ENCODE data around the gene KANSL1L. TPM values are rescaled to one million over a fixed set of nuclear protein-coding genes. Genes with fewer than 3 reads are reported as not detected.

Gene KANSL1L
- total RNA-seq, 2 experiments from 2014 or later, result 2.6 to 4.8 TPM

DNA sequence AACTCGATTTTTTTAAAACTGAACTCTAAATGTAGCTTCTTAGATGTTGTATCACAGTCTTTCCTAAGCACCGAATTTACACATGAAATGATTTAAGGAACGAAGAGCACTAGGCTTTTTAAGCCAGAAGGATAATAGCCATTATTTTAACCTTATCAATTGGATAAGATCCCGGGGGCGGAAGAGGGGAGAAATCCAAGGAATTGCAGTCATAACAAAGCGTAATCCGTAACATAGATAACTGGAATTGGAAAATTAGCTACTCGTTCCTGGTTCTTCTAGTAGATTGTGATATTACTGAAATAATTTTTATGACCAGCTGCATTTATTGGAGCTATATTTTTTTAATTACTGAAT lies 988 bp upstream of the KANSL1L start:
- Mint-ChIP-seq H3K27me3 (ENCODE audit: low read depth) (peaks cover 20% of the 10 kb centered on the region), H3K4me3 (peak overlapping the region; percentile 82), H3K36me3 (ENCODE audit: low read depth) (no peaks in the 10 kb centered on the region), H3K4me1 (ENCODE audit: low read depth) (peaks cover 26% of the 10 kb centered on the region), H3K9me3 (ENCODE audit: insufficient read depth) (no peaks in the 10 kb centered on the region), H3K27ac (no peak overlapping the region)
- ChIA-PET POLR2A (no interaction called here), CTCF (interaction anchor here (1.7 kb wide), 1 partner anchor 9 kb away, joined by 8 read pairs; no protein-coding TSS in a partner anchor)
- ATAC-seq, result no peak
- DNase-seq, result no peak

DNA sequence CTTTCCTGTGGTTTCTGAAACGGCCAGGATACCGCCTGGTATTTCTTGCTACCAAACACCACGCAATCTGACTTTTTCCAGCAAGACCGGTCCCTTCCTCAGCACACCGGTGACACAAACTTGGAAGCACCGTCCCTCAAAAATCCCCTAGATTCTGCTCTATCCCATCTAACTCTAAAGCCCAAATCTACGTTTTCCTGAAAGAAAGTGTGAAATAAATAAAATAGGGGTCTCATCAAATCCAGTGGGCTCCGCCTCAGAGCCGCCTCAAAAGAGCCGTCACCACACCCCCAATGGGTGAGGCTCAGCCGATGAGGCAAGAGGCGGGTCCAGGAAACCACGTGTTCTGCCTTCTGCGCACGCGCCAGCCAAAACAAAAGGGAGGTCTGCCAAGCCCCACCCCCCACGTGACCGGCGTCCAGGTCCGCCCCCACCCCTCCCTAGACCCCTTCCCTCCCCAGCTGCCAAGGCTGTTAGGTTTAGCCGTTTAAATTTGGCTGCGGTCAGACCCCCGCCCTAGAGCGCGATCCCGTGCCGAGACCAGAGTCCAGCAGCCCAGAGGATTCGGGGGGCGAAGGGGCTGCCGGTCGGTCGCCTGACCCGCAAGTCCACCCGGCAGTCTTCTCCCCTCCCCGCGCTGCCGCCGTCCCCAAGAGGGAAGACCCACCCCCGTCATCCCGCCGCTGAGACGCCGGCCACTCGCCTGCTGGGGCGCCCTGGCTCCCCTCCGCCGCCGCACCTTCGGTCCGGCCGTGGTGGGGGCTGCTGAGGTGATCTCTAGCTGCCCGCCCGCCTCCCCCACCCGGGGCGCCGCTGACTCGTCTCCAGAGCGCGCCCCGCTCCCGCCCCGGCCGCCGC lies 534 bp downstream of the KANSL1L start:
- ATAC-seq (peak; percentile 82), DNase-seq (peak; percentile 98)
- POLR2A ChIA-PET, result interaction anchor here (0.6 to 1.0 kb wide), 4 partner anchors 8 to 1904 kb away, joined by 3 to 4 read pairs (median 4); no protein-coding TSS in a partner anchor
- Mint-ChIP-seq H3K27me3 (ENCODE audit: low read depth) (peaks cover 14% of the 10 kb centered on the region), H3K4me1 (ENCODE audit: low read depth) (peaks cover 26% of the 10 kb centered on the region), H3K27ac (peak overlapping the region; percentile 98), H3K36me3 (ENCODE audit: low read depth) (no peaks in the 10 kb centered on the region), H3K4me3 (peak overlapping the region; percentile 99), H3K9me3 (ENCODE audit: insufficient read depth) (no peaks in the 10 kb centered on the region)
- CTCF ChIA-PET, result no interaction called here

DNA sequence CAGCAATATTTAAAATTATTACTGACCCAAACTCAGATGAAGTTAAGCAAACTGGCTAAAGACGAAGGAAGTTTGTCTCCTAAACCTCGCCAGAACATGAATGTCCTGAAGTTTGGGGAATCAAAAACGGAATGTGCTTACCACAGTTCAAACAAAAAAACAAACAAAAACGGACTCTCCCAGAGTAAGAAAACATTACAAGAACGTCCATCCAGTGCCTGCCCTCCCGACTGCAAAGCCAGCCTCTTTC lies 1.1 kb downstream of the KANSL1L start:
- DNase-seq, result no peak
- no peaks in the 10 kb centered on the region for H3K9me3 Mint-ChIP-seq (ENCODE audit: insufficient read depth)
- H3K4me1 Mint-ChIP-seq (ENCODE audit: low read depth), result peaks cover 26% of the 10 kb centered on the region
- POLR2A ChIA-PET, result interaction anchor here (1.0 kb wide), 1 partner anchor 8 kb away, joined by 4 read pairs; no protein-coding TSS in a partner anchor
- peak overlapping the region; percentile 98 for H3K27ac Mint-ChIP-seq
- no peak for ATAC-seq
- H3K36me3 Mint-ChIP-seq (ENCODE audit: low read depth), result no peaks in the 10 kb centered on the region
- peak overlapping the region; percentile 99 for H3K4me3 Mint-ChIP-seq
- H3K27me3 Mint-ChIP-seq (ENCODE audit: low read depth), result peaks cover 13% of the 10 kb centered on the region
- CTCF ChIA-PET, result no interaction called here

DNA sequence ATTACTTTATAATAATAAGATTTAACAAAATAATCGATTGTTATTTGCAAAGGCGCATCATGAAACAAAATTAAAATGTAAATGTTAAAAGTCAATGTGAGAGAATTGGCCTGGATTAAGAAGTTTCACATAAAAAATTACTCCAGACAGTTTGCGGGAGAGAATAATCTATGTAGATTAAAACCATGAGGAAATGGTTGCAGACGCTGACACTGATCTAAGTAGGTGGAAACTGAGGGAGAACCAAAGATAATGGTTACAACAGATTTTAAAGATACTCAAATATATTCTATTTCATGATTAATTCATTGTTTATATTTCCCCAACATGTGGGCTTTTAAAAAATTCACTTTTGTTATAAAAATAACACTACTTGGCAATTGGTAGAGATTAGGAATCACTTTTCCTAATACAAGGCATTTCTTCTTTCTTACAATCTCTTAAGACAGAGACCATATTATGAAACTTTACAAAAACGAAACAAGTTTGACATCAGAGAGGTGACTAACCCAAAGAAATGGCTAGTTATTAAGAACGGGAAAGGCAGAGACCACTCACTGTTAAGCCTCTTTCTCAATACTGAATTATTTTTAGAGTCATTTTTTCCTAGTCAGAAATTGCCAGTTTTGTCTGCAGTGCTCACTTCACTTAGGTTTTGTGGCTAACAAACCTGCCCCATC lies 1.6 kb downstream of the KANSL1L start:
- DNase-seq (no peak), ATAC-seq (no peak)
- ChIA-PET CTCF (no interaction called here), POLR2A (no interaction called here)
- peak overlapping the region; percentile 99 for H3K4me3 Mint-ChIP-seq
- no peaks in the 10 kb centered on the region for H3K36me3 Mint-ChIP-seq (ENCODE audit: low read depth)
- H3K9me3 Mint-ChIP-seq (ENCODE audit: insufficient read depth), result no peaks in the 10 kb centered on the region
- peaks cover 11% of the 10 kb centered on the region for H3K27me3 Mint-ChIP-seq (ENCODE audit: low read depth)
- peaks cover 26% of the 10 kb centered on the region for H3K4me1 Mint-ChIP-seq (ENCODE audit: low read depth)
- peak overlapping the region; percentile 98 for H3K27ac Mint-ChIP-seq

DNA sequence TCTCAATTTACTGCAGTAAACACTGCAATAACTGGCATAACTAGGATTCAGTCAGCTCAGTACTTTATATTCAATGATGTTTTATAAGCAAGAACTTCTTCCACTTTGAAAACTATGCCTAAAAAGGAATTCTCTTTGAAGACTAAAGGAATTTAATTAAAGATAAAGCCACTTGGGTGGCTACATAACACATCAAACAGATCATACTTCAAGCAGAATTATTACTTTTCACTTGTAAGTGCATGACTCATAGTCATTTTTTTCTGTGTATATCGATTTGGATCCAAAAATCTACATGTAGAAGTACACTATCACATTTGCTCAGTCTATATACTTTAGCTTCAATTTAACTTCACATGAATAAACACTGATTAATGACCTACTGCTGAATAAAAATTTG lies 4.0 kb downstream of the KANSL1L start:
- Mint-ChIP-seq H3K4me1 (ENCODE audit: low read depth) (peaks cover 35% of the 10 kb centered on the region), H3K36me3 (ENCODE audit: low read depth) (no peaks in the 10 kb centered on the region), H3K9me3 (ENCODE audit: insufficient read depth) (no peaks in the 10 kb centered on the region), H3K27me3 (ENCODE audit: low read depth) (peaks cover 4% of the 10 kb centered on the region), H3K4me3 (no peak overlapping the region), H3K27ac (no peak overlapping the region)
- ATAC-seq, result no peak
- CTCF ChIA-PET, result no interaction called here
- DNase-seq, result no peak
- POLR2A ChIA-PET, result no interaction called here

DNA sequence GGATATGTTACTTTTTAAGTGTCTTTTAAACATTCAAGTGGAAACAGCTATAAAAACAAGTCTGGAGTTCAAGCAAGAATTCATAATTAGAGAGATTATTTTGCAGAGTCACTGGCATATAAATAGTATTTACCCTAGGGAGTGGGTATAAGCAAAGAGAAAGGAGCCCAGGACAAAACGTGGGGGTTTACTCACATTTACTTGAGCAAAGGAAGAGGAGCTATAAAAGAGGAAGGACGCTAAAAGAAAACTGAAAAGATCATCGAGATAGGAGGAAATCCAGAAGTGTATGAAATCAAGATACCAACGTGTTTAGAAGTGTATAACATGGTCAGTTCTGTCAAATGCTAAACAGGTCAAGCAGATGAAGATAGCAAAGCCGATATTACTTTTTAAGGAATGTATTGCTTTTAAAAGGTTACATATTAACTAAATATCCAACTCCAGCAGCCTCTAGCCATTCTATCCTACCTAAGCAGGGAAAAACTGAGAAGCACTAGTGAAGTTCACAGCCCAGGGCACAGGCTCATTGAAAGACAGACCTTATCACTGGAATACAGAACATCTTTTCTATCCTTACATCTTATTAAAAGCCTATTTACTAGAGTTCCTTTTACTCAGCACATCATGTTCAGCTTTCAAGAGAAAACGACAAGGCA lies 8.6 kb downstream of the KANSL1L start:
- POLR2A ChIA-PET, result interaction anchor here (1.5 kb wide), 1 partner anchor 8 kb away, joined by 4 read pairs; the partner anchor contains the start of gene KANSL1L
- CTCF ChIA-PET, result interaction anchor here (1.0 to 1.1 kb wide), 2 partner anchors 9 to 47 kb away, joined by 3 read pairs; no protein-coding TSS in a partner anchor
- H3K27me3 Mint-ChIP-seq (ENCODE audit: low read depth), result no peaks in the 10 kb centered on the region
- H3K4me3 Mint-ChIP-seq, result no peak overlapping the region
- no peaks in the 10 kb centered on the region for H3K9me3 Mint-ChIP-seq (ENCODE audit: insufficient read depth)
- H3K36me3 Mint-ChIP-seq (ENCODE audit: low read depth), result no peaks in the 10 kb centered on the region
- no peak for ATAC-seq
- peaks cover 9% of the 10 kb centered on the region for H3K4me1 Mint-ChIP-seq (ENCODE audit: low read depth)
- H3K27ac Mint-ChIP-seq, result no peak overlapping the region
- DNase-seq, result no peak

DNA sequence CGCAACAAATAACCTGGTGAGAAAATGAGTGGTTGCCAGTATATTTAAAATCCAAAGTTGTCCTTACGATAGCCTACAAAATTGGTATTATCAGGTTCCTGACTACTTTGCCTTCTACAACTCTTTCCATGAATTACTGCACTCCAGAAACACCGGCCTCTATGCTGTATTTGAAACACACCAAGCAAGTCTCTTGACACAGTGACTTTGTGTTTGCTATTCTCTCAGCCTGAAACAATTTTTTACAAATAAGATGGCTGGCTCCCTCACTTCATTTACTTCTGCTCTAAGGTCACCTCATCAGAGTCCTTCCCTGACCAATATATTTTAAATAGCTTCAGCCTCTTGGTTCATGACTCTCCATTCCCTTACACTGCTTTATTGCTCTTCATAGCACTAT lies 12.2 kb downstream of the KANSL1L start:
- H3K4me1 Mint-ChIP-seq (ENCODE audit: low read depth), result peaks cover 9% of the 10 kb centered on the region
- H3K4me3 Mint-ChIP-seq, result no peak overlapping the region
- H3K9me3 Mint-ChIP-seq (ENCODE audit: insufficient read depth), result no peaks in the 10 kb centered on the region
- no peak overlapping the region for H3K27ac Mint-ChIP-seq
- H3K27me3 Mint-ChIP-seq (ENCODE audit: low read depth), result no peaks in the 10 kb centered on the region
- no peak for ATAC-seq
- ChIA-PET POLR2A (no interaction called here), CTCF (interaction anchor here (1.2 kb wide), 1 partner anchor 9 kb away, joined by 3 read pairs; no protein-coding TSS in a partner anchor)
- no peaks in the 10 kb centered on the region for H3K36me3 Mint-ChIP-seq (ENCODE audit: low read depth)
- no peak for DNase-seq

DNA sequence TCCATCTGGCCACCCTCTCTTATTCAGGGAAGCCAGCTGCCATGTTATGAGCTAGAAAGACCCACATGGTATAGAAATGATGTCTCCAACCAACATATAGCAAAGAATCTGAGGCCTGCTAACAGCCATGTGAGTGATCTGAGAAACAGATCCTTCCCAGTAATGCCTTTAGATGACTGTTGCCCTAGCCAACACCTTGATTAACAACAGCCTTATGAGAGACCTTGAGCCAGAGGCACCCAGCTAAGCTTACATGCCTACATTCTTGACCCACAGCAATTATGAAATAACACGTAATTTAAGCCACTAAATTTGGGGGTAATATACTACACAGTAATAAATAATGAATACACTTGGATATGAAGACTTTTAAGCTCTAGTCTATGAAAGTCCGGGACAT lies 13.0 kb downstream of the KANSL1L start:
- DNase-seq (no peak), ATAC-seq (no peak)
- ChIA-PET POLR2A (no interaction called here), CTCF (no interaction called here)
- peaks cover 7% of the 10 kb centered on the region for H3K4me1 Mint-ChIP-seq (ENCODE audit: low read depth)
- H3K27ac Mint-ChIP-seq, result no peak overlapping the region
- H3K9me3 Mint-ChIP-seq (ENCODE audit: insufficient read depth), result no peaks in the 10 kb centered on the region
- no peaks in the 10 kb centered on the region for H3K27me3 Mint-ChIP-seq (ENCODE audit: low read depth)
- H3K36me3 Mint-ChIP-seq (ENCODE audit: low read depth), result peaks cover 3% of the 10 kb centered on the region
- H3K4me3 Mint-ChIP-seq, result no peak overlapping the region

DNA sequence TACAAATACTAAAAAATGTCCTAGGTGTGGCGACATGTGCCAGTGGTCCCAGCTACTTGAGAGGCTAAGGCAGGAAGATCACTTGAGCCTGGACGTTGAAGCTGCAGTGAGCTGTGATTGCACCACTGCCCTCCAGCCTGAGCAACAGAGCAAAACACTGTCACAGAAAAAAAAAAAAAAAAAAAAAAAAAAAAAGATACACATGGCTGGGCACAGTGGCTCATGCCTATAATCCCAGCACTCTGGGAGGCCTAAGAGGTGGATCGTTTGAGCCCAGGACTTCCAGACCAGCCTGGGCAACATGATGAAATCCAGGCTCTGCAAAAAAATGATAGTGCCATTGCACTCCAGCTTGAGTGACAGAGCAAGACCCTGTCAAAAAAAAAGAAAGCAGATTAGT lies 13.7 kb downstream of the KANSL1L start:
- H3K4me1 Mint-ChIP-seq (ENCODE audit: low read depth), result peaks cover 2% of the 10 kb centered on the region
- H3K36me3 Mint-ChIP-seq (ENCODE audit: low read depth), result peaks cover 3% of the 10 kb centered on the region
- DNase-seq (no peak), ATAC-seq (no peak)
- POLR2A ChIA-PET, result no interaction called here
- H3K27ac Mint-ChIP-seq, result no peak overlapping the region
- CTCF ChIA-PET, result no interaction called here
- H3K27me3 Mint-ChIP-seq (ENCODE audit: low read depth), result no peaks in the 10 kb centered on the region
- no peaks in the 10 kb centered on the region for H3K9me3 Mint-ChIP-seq (ENCODE audit: insufficient read depth)
- H3K4me3 Mint-ChIP-seq, result no peak overlapping the region

DNA sequence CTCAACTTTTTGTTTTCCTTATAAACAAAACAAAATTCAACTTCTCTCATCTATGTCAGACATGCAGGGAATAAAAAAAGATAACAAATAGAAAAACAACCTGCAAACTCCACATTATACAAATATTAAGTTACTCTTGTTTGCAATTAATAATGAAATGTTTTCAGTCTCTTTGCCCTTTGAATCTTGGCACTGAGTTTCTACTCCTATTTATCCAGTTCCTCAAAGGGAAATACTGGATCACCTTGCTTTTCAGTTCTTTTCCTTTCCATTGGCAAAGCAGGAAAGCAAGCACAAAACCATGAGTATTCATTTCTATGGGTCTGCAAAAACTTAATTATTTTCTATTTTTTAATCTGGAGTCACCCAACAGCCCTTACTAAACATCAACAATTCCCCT lies 23.6 kb downstream of the KANSL1L start:
- H3K27ac Mint-ChIP-seq, result no peak overlapping the region
- H3K9me3 Mint-ChIP-seq (ENCODE audit: insufficient read depth), result peaks cover 4% of the 10 kb centered on the region
- ATAC-seq (no peak), DNase-seq (no peak)
- no peaks in the 10 kb centered on the region for H3K4me1 Mint-ChIP-seq (ENCODE audit: low read depth)
- H3K4me3 Mint-ChIP-seq, result no peak overlapping the region
- no peaks in the 10 kb centered on the region for H3K27me3 Mint-ChIP-seq (ENCODE audit: low read depth)
- H3K36me3 Mint-ChIP-seq (ENCODE audit: low read depth), result peaks cover 9% of the 10 kb centered on the region
- CTCF ChIA-PET, result interaction anchor here (1.2 kb wide), 1 partner anchor 8 kb away, joined by 3 read pairs; no protein-coding TSS in a partner anchor
- POLR2A ChIA-PET, result no interaction called here

DNA sequence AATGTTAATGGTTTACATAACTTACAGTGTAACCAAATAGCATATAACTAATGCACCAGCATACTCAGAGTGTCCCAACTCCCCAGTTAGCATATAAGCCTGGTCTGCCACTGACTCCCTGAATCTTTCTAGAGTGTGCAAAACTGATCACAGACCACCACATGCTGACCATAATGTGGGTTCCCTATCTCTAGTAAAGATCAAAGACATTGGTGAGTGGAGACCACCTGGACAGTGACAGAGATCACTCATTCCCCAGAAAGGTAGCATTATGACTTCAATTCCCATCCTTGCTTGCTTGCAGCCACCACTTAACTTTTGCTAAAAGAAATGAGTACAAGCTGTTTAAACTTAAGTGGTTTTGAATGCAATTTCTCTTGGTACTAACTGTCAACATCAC lies 39.0 kb downstream of the KANSL1L start:
- ChIA-PET CTCF (no interaction called here), POLR2A (no interaction called here)
- ATAC-seq, result no peak
- no peak overlapping the region for H3K4me3 Mint-ChIP-seq
- H3K36me3 Mint-ChIP-seq (ENCODE audit: low read depth), result peaks cover 2% of the 10 kb centered on the region
- no peak overlapping the region for H3K27ac Mint-ChIP-seq
- no peak for DNase-seq
- no peaks in the 10 kb centered on the region for H3K9me3 Mint-ChIP-seq (ENCODE audit: insufficient read depth)
- H3K27me3 Mint-ChIP-seq (ENCODE audit: low read depth), result no peaks in the 10 kb centered on the region
- H3K4me1 Mint-ChIP-seq (ENCODE audit: low read depth), result no peaks in the 10 kb centered on the region

DNA sequence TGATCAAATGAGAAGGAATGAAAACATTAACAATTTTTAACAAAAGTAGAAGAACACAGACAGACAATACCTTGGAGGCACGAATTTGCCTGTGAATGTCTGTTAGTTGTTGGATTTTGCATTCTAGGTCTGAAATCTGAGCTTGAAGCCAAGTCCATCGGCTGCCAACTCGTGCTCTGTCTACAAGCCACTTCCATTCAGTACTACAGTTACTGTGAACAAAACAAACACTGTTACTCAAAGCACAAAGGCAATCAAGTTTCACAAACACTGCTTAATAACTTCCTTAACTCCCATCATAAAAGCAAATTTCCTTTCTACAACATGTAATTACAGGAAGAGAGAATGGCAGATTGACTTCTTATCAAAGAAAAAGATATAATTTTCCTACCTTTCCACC lies 42.2 kb downstream of the KANSL1L start:
- DNase-seq (no peak), ATAC-seq (no peak)
- no peak overlapping the region for H3K27ac Mint-ChIP-seq
- ChIA-PET CTCF (no interaction called here), POLR2A (no interaction called here)
- H3K4me1 Mint-ChIP-seq (ENCODE audit: low read depth), result no peaks in the 10 kb centered on the region
- peaks cover 2% of the 10 kb centered on the region for H3K36me3 Mint-ChIP-seq (ENCODE audit: low read depth)
- H3K9me3 Mint-ChIP-seq (ENCODE audit: insufficient read depth), result no peaks in the 10 kb centered on the region
- no peak overlapping the region for H3K4me3 Mint-ChIP-seq
- no peaks in the 10 kb centered on the region for H3K27me3 Mint-ChIP-seq (ENCODE audit: low read depth)
